ENCODE measurements around the gene CDKAL1.

CDKAL1 gene

DNA sequence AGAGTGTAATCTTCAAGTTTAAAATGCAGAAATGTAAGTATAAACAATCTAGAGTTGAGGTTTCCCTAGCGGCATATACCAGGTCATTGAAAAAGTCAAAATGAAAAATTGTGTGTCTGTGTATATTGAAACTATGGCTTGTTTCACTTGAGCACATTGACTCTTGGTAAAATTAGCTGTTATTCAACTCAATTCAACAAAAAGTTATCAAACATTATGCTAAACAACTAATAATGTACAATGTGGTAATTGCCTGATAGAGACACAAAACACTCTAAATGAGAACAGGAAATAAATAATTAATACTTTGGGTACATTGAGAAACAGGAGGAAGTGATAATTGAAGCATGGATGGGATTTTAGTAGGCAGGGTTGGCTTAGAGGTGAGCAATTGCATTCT is 444.8 kb downstream of the CDKAL1 start:
- Histone ChIP-seq H2BK12ac (ENCODE audit: low read length in 2 of 2) (no peak overlapping the region), H3K4me3 (ENCODE audit: insufficient read depth in 1 of 2, low read depth in 1 of 2, low read length in 2 of 2) (no peak overlapping the region), H2BK5ac (ENCODE audit: low read depth, low read length, poor library complexity, severe bottlenecking) (no peak overlapping the region), H3K9ac (ENCODE audit: low read length) (no peak overlapping the region), H3K79me1 (replicated peaks; ENCODE audit: low read length, poor library complexity, severe bottlenecking) (no peaks in the 10 kb centered on the region), H3K23ac (ENCODE audit: low read length in 2 of 2) (no peak overlapping the region), H2AFZ (ENCODE audit: low read depth, low read length) (no peak overlapping the region), H3K36me3 (ENCODE audit: control insufficient read depth in 1 of 2, insufficient read depth in 2 of 2, low read depth in 1 of 2, low read length in 2 of 2) (no peaks in the 10 kb centered on the region), H2BK15ac (ENCODE audit: low read depth, poor library complexity, severe bottlenecking) (no peak overlapping the region), H3K27ac (ENCODE audit: low read length, poor library complexity, severe bottlenecking) (no peak overlapping the region), H2BK120ac (ENCODE audit: low read depth, low read length) (no peak overlapping the region), H4K91ac (ENCODE audit: low read length) (no peak overlapping the region), H3K14ac (ENCODE audit: low read length in 2 of 2) (no peak overlapping the region), H3K4me2 (ENCODE audit: low read length, poor library complexity, severe bottlenecking) (no peak overlapping the region), H3K4ac (ENCODE audit: low read depth in 1 of 2, low read length in 2 of 2) (no peak overlapping the region), H2AK5ac (ENCODE audit: low read length, severe bottlenecking) (no peak overlapping the region), H4K8ac (ENCODE audit: low read length) (no peak overlapping the region), H3K9me3 (ENCODE audit: control insufficient read depth, low read length) (peaks cover 4% of the 10 kb centered on the region), H3K27me3 (ENCODE audit: control insufficient read depth in 1 of 2, insufficient read depth in 1 of 2, low read length in 2 of 2) (no peaks in the 10 kb centered on the region), H3K4me1 (ENCODE audit: control insufficient read depth, insufficient read depth, low read depth, low read length) (no peaks in the 10 kb centered on the region), H3K18ac (ENCODE audit: low read depth in 1 of 2, low read length in 2 of 2) (no peak overlapping the region)
- no CpG with 5 or more reads among the region's 1 CpG for WGBS
- DNase-seq, result no peak

DNA sequence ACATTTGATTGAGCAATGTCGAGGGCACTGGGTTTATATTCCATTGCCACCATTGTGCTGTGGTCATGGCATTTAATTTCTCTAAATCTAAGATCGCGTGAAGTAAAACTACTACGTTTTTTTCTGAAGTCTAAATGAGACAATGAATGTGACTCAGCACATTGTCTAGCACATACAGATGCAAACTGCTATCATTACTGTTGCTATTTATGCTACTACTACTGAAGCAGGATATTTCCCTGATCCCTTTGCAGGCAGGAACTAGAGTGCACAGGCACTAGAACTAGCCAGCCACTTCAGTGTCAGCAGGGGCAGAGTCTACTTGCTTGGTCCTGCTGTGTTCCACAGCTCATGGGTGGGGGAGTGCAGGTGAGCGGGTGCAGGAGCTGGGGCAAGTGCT is 449.7 kb downstream of the CDKAL1 start:
- no peak overlapping the region for H2BK12ac ChIP-seq (ENCODE audit: low read length in 2 of 2)
- H2AFZ ChIP-seq (ENCODE audit: low read depth, low read length), result no peak overlapping the region
- H3K79me1 ChIP-seq (replicated peaks; ENCODE audit: low read length, poor library complexity, severe bottlenecking), result no peaks in the 10 kb centered on the region
- H3K9ac ChIP-seq (ENCODE audit: low read length), result no peak overlapping the region
- H3K4me2 ChIP-seq (ENCODE audit: low read length, poor library complexity, severe bottlenecking), result no peak overlapping the region
- H2BK15ac ChIP-seq (ENCODE audit: low read depth, poor library complexity, severe bottlenecking), result no peak overlapping the region
- WGBS, result 98% methylated on average over 5 of the region's 5 CpGs
- H3K23ac ChIP-seq (ENCODE audit: low read length in 2 of 2), result no peak overlapping the region
- no peak overlapping the region for H2AK5ac ChIP-seq (ENCODE audit: low read length, severe bottlenecking)
- no peak overlapping the region for H3K14ac ChIP-seq (ENCODE audit: low read length in 2 of 2)
- H4K8ac ChIP-seq (ENCODE audit: low read length), result no peak overlapping the region
- no peak overlapping the region for H3K18ac ChIP-seq (ENCODE audit: low read depth in 1 of 2, low read length in 2 of 2)
- no peak overlapping the region for H3K4me3 ChIP-seq (ENCODE audit: insufficient read depth in 1 of 2, low read depth in 1 of 2, low read length in 2 of 2)
- H4K91ac ChIP-seq (ENCODE audit: low read length), result no peak overlapping the region
- H3K36me3 ChIP-seq (ENCODE audit: control insufficient read depth in 1 of 2, insufficient read depth in 2 of 2, low read depth in 1 of 2, low read length in 2 of 2), result no peaks in the 10 kb centered on the region
- H2BK5ac ChIP-seq (ENCODE audit: low read depth, low read length, poor library complexity, severe bottlenecking), result no peak overlapping the region
- no peaks in the 10 kb centered on the region for H3K4me1 ChIP-seq (ENCODE audit: control insufficient read depth, insufficient read depth, low read depth, low read length)
- H3K27me3 ChIP-seq (ENCODE audit: control insufficient read depth in 1 of 2, insufficient read depth in 1 of 2, low read length in 2 of 2), result no peaks in the 10 kb centered on the region
- no peak overlapping the region for H3K27ac ChIP-seq (ENCODE audit: low read length, poor library complexity, severe bottlenecking)
- no peak overlapping the region for H3K4ac ChIP-seq (ENCODE audit: low read depth in 1 of 2, low read length in 2 of 2)
- no peak for DNase-seq
- no peak overlapping the region for H2BK120ac ChIP-seq (ENCODE audit: low read depth, low read length)
- H3K9me3 ChIP-seq (ENCODE audit: control insufficient read depth, low read length), result peaks cover 14% of the 10 kb centered on the region

DNA sequence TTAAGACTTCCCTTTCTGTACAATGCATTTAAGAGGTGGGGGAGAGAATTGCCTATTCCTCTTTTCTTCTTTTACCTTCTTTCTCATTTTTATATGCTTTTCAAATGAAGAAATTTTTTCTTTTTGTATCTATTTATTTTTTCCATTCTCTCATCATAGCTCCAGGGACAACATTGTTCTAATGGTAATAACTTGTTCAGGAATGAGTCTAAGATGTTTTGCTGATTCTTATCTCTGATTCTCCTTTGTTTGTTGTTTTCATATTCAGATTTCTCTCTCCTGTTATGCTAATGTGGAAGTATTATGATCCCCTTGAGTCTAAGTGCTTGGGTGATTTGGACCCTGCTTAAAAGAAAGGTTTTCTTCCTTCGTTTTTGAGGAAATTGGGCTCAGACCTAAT is 451.6 kb downstream of the CDKAL1 start:
- H2BK15ac ChIP-seq (ENCODE audit: low read depth, poor library complexity, severe bottlenecking), result no peak overlapping the region
- H2AK5ac ChIP-seq (ENCODE audit: low read length, severe bottlenecking), result no peak overlapping the region
- no peak overlapping the region for H3K9ac ChIP-seq (ENCODE audit: low read length)
- no peak overlapping the region for H3K23ac ChIP-seq (ENCODE audit: low read length in 2 of 2)
- WGBS, result no CpG with 5 or more reads among the region's 1 CpG
- no peaks in the 10 kb centered on the region for H3K27me3 ChIP-seq (ENCODE audit: control insufficient read depth in 1 of 2, insufficient read depth in 1 of 2, low read length in 2 of 2)
- DNase-seq, result no peak
- no peak overlapping the region for H4K91ac ChIP-seq (ENCODE audit: low read length)
- H3K4me1 ChIP-seq (ENCODE audit: control insufficient read depth, insufficient read depth, low read depth, low read length), result no peaks in the 10 kb centered on the region
- H2BK5ac ChIP-seq (ENCODE audit: low read depth, low read length, poor library complexity, severe bottlenecking), result no peak overlapping the region
- no peaks in the 10 kb centered on the region for H3K36me3 ChIP-seq (ENCODE audit: control insufficient read depth in 1 of 2, insufficient read depth in 2 of 2, low read depth in 1 of 2, low read length in 2 of 2)
- no peak overlapping the region for H4K8ac ChIP-seq (ENCODE audit: low read length)
- no peaks in the 10 kb centered on the region for H3K79me1 ChIP-seq (replicated peaks; ENCODE audit: low read length, poor library complexity, severe bottlenecking)
- H2BK120ac ChIP-seq (ENCODE audit: low read depth, low read length), result no peak overlapping the region
- no peak overlapping the region for H3K4ac ChIP-seq (ENCODE audit: low read depth in 1 of 2, low read length in 2 of 2)
- no peak overlapping the region for H3K4me2 ChIP-seq (ENCODE audit: low read length, poor library complexity, severe bottlenecking)
- H3K18ac ChIP-seq (ENCODE audit: low read depth in 1 of 2, low read length in 2 of 2), result no peak overlapping the region
- H2BK12ac ChIP-seq (ENCODE audit: low read length in 2 of 2), result no peak overlapping the region
- H2AFZ ChIP-seq (ENCODE audit: low read depth, low read length), result no peak overlapping the region
- peaks cover 14% of the 10 kb centered on the region for H3K9me3 ChIP-seq (ENCODE audit: control insufficient read depth, low read length)
- H3K27ac ChIP-seq (ENCODE audit: low read length, poor library complexity, severe bottlenecking), result no peak overlapping the region
- H3K14ac ChIP-seq (ENCODE audit: low read length in 2 of 2), result no peak overlapping the region
- H3K4me3 ChIP-seq (ENCODE audit: insufficient read depth in 1 of 2, low read depth in 1 of 2, low read length in 2 of 2), result no peak overlapping the region

DNA sequence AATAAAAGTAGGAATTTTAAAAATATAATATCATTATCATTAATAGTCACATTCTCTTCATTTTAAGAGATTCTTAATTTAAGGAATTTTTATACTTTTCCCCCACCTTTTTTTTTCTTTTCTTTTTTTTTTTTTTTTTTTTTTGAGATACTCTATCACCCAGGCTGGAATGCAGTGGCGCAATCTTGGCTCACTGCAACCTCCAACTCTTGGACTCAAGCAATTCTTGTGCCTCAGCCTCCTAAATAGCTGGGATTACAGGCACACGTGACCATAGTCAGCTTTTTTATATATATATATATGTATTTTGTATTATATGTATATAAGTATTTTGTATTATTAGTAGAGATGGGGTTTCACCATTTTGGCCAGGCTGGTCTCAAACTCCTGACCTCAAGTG is 457.7 kb downstream of the CDKAL1 start:
- Histone ChIP-seq H2BK5ac (ENCODE audit: low read depth, low read length, poor library complexity, severe bottlenecking) (no peak overlapping the region), H3K36me3 (ENCODE audit: control insufficient read depth in 1 of 2, insufficient read depth in 2 of 2, low read depth in 1 of 2, low read length in 2 of 2) (no peaks in the 10 kb centered on the region), H3K4me3 (ENCODE audit: insufficient read depth in 1 of 2, low read depth in 1 of 2, low read length in 2 of 2) (no peak overlapping the region), H2AFZ (ENCODE audit: low read depth, low read length) (no peak overlapping the region), H3K9me3 (ENCODE audit: control insufficient read depth, low read length) (peaks cover 7% of the 10 kb centered on the region), H3K27ac (ENCODE audit: low read length, poor library complexity, severe bottlenecking) (no peak overlapping the region), H2BK15ac (ENCODE audit: low read depth, poor library complexity, severe bottlenecking) (no peak overlapping the region), H3K23ac (ENCODE audit: low read length in 2 of 2) (no peak overlapping the region), H2BK12ac (ENCODE audit: low read length in 2 of 2) (no peak overlapping the region), H3K9ac (ENCODE audit: low read length) (no peak overlapping the region), H3K18ac (ENCODE audit: low read depth in 1 of 2, low read length in 2 of 2) (no peak overlapping the region), H3K4ac (ENCODE audit: low read depth in 1 of 2, low read length in 2 of 2) (no peak overlapping the region), H3K4me2 (ENCODE audit: low read length, poor library complexity, severe bottlenecking) (no peak overlapping the region), H3K4me1 (ENCODE audit: control insufficient read depth, insufficient read depth, low read depth, low read length) (no peaks in the 10 kb centered on the region), H3K27me3 (ENCODE audit: control insufficient read depth in 1 of 2, insufficient read depth in 1 of 2, low read length in 2 of 2) (no peaks in the 10 kb centered on the region), H3K14ac (ENCODE audit: low read length in 2 of 2) (no peak overlapping the region), H4K91ac (ENCODE audit: low read length) (no peak overlapping the region), H2BK120ac (ENCODE audit: low read depth, low read length) (no peak overlapping the region), H4K8ac (ENCODE audit: low read length) (no peak overlapping the region), H3K79me1 (replicated peaks; ENCODE audit: low read length, poor library complexity, severe bottlenecking) (no peaks in the 10 kb centered on the region), H2AK5ac (ENCODE audit: low read length, severe bottlenecking) (no peak overlapping the region)
- DNase-seq, result no peak
- WGBS, result no CpG with 5 or more reads among the region's 2 CpGs

Measured in mesenchymal stem cell (in vitro differentiated cells and primary cell).